NB4 (cell line): ENCODE measurements around the gene HLA-DQA2.

Experiments
- POLR2A ChIP-seq: IDR thresholded peaks from 2 replicates; pipeline ENCODE4 v1.6.1; 2011; ENCODE audit warnings: mild to moderate bottlenecking; ENCODE audit not compliant: insufficient read length; ENCODE audit errors: extremely low read depth
- TF ChIP-seq, protein P1 (sequence below): IDR thresholded peaks from one replicate; pipeline ENCODE4 v1.5.1; 2012; ENCODE audit warnings: low read depth, low read length
- TF ChIP-seq, protein P2 (sequence below): IDR thresholded peaks from 2 replicates; pipeline ENCODE4 v1.6.1; 2011; ENCODE audit warnings: low read depth, low read length

DNA sequence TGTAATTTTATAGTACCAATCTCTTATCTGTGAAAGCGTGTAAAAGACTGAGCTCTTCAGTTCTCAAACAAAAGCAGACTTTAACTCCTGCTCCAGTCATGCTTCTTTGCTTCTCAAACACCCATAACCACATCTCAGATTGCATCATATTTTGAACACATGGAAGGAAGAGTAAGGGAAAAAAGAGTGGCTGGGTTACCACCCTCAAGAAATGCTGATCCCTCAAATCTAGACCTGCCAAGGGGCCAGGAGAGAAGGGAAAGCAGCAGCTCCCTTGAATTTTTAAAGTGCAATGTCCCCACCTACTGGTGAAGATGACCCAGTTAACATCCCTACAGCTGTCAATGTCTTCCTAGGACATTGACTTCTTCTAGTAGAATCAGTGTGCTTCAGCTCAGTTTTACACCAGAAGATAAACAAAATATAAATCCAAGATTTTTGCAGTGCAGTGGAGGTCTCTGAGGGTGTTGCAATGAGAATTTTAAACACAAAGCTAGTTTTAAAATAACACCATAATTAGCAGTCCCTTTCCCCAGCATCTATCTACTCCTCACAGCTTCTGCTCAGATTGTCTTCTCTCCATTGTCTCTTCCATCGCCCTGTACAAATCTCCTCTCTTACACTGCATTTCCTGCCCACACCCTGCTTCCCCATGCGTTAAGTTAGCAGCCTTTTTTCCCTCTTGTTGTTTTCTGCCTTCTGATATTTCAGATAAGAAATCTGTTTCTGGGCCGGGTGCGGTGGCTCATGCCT is 44.8 kb downstream of the HLA-DQA2 start:
- TF ChIP-seq POLR2A: no peak
- TF ChIP-seq, protein P1, sequence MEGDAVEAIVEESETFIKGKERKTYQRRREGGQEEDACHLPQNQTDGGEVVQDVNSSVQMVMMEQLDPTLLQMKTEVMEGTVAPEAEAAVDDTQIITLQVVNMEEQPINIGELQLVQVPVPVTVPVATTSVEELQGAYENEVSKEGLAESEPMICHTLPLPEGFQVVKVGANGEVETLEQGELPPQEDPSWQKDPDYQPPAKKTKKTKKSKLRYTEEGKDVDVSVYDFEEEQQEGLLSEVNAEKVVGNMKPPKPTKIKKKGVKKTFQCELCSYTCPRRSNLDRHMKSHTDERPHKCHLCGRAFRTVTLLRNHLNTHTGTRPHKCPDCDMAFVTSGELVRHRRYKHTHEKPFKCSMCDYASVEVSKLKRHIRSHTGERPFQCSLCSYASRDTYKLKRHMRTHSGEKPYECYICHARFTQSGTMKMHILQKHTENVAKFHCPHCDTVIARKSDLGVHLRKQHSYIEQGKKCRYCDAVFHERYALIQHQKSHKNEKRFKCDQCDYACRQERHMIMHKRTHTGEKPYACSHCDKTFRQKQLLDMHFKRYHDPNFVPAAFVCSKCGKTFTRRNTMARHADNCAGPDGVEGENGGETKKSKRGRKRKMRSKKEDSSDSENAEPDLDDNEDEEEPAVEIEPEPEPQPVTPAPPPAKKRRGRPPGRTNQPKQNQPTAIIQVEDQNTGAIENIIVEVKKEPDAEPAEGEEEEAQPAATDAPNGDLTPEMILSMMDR: peak; percentile 72
- TF ChIP-seq, protein P2, sequence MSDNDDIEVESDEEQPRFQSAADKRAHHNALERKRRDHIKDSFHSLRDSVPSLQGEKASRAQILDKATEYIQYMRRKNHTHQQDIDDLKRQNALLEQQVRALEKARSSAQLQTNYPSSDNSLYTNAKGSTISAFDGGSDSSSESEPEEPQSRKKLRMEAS: 0 out of 2 replicates have a peak, but pooled peaks have one; percentile 18
